Loucy (cell line): Measurements from ENCODE around the gene PCDHGA7.

Source experiments
- H2AFZ ChIP-seq: fragments of 200-600 bp; sonication (generic); 2 replicates; pipeline ENCODE4 v1.6.0; 2016; ENCODE audit warnings: antibody characterized with exemption, mild to moderate bottlenecking, low read length, moderate library complexity
- H3F3A ChIP-seq: fragments of 200-600 bp; 2 replicates; pipeline ENCODE4 v1.6.0; 2016; ENCODE audit warnings: antibody characterized with exemption, low read depth, mild to moderate bottlenecking
- H3K27me3 ChIP-seq: fragments of 200-600 bp; sonication (generic); 2 replicates; pipeline ENCODE4 v1.6.1; 2014; ENCODE audit warnings: low read length, mild to moderate bottlenecking; ENCODE audit not compliant: insufficient read depth, poor library complexity, severe bottlenecking
- H3K36me3 ChIP-seq: fragments of 200-600 bp; sonication (generic); 2 replicates; pipeline ENCODE4 v1.6.1; 2016; ENCODE audit warnings: low read length; ENCODE audit not compliant: insufficient read depth
- H3K4me1 ChIP-seq: fragments of 200-600 bp; sonication (generic); 2 replicates; pipeline ENCODE4 v1.5.1; 2014; ENCODE audit warnings: low read length, mild to moderate bottlenecking; ENCODE audit not compliant: insufficient read depth, poor library complexity, severe bottlenecking
- H3K4me2 ChIP-seq: fragments of 200-600 bp; sonication (generic); 2 replicates; pipeline ENCODE4 v1.6.0; 2014; ENCODE audit warnings: antibody characterized with exemption, low read length, low read depth, mild to moderate bottlenecking; ENCODE audit not compliant: poor library complexity, severe bottlenecking
- H3K4me3 ChIP-seq: fragments of 200-600 bp; sonication (generic); 2 replicates; pipeline ENCODE4 v1.5.1; 2014; ENCODE audit warnings: low read length, mild to moderate bottlenecking, mixed read lengths; ENCODE audit not compliant: poor library complexity, severe bottlenecking
- H3K79me2 ChIP-seq: fragments of 200-600 bp; sonication (generic); 2 replicates; pipeline ENCODE4 v1.6.1; 2014; ENCODE audit warnings: low read length; ENCODE audit not compliant: insufficient read depth
- H3K9ac ChIP-seq: fragments of 200-600 bp; sonication (generic); 2 replicates; pipeline ENCODE4 v1.6.0; 2014; ENCODE audit warnings: mild to moderate bottlenecking, low read depth, low read length, moderate library complexity; ENCODE audit not compliant: poor library complexity, severe bottlenecking
- H3K9me2 ChIP-seq: fragments of 200-600 bp; sonication (generic); replicated peaks from 2 replicates; pipeline ENCODE4 v1.6.1; 2016; ENCODE audit warnings: low read depth, low read length, mixed read lengths
- H3K9me3 ChIP-seq: fragments of 200-600 bp; sonication (generic); 2 replicates; pipeline ENCODE4 v1.6.1; 2014; ENCODE audit warnings: mild to moderate bottlenecking, antibody characterized with exemption, low read length, low read depth; ENCODE audit not compliant: insufficient read depth
- H4K20me1 ChIP-seq: fragments of 200-600 bp; sonication (generic); 2 replicates; pipeline ENCODE4 v1.6.0; 2014; ENCODE audit warnings: antibody characterized with exemption, low read length, mild to moderate bottlenecking; ENCODE audit not compliant: insufficient read depth, poor library complexity, severe bottlenecking
- EZH2phosphoT487 ChIP-seq: fragments of 200-600 bp; IDR thresholded peaks from 2 replicates; pipeline ENCODE4 v1.6.1; 2018; ENCODE audit warnings: antibody characterized with exemption, mild to moderate bottlenecking, moderate library complexity, borderline replicate concordance
- TF ChIP-seq, protein P1 (sequence below): fragments of 200-600 bp; sonication (generic); conservative IDR thresholded peaks from 2 replicates; pipeline ENCODE4 v1.5.1; 2014; ENCODE audit warnings: mild to moderate bottlenecking, antibody characterized with exemption, low read length

Gene PCDHGA7

DNA sequence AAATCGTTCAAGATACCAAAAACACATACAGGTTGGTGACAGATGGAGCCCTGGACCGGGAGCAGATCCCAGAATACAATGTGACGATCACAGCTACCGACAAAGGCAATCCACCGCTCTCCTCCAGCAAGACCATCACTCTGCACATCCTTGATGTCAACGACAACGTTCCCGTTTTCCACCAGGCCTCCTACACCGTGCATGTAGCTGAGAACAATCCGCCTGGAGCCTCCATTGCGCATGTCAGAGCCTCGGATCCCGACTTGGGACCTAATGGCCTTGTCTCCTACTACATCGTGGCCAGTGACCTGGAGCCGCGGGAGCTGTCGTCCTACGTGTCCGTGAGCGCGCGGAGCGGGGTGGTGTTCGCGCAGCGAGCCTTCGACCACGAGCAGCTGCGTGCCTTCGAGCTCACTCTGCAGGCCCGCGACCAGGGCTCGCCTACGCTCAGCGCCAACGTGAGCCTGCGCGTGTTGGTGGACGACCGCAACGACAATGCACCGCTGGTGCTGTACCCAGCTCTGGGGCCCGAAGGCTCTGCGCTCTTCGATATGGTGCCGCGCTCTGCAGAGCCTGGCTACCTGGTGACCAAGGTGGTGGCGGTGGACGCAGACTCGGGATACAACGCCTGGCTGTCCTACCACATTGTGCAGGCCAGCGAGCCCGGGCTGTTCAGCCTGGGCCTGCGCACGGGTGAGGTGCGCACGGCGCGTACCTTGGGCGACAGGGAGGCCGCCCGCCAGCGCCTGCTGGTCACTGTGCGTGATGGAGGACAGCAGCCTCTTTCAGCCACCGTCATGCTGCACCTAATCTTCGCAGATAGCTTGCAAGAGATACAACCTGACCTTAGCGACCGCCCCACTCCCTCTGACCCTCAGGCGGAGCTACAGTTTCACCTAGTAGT lies 10.7 kb upstream of the PCDHGA7 start:
- H3K9me2 ChIP-seq = no peaks in the 10 kb centered on the region
- no peaks in the 10 kb centered on the region for H3K79me2 ChIP-seq
- no peak overlapping the region for H2AFZ ChIP-seq
- peaks cover 2% of the 10 kb centered on the region; the same call in 1 of the 2 replicates for H3K9me3 ChIP-seq
- no peak for TF ChIP-seq EZH2phosphoT487
- TF ChIP-seq, protein P1, sequence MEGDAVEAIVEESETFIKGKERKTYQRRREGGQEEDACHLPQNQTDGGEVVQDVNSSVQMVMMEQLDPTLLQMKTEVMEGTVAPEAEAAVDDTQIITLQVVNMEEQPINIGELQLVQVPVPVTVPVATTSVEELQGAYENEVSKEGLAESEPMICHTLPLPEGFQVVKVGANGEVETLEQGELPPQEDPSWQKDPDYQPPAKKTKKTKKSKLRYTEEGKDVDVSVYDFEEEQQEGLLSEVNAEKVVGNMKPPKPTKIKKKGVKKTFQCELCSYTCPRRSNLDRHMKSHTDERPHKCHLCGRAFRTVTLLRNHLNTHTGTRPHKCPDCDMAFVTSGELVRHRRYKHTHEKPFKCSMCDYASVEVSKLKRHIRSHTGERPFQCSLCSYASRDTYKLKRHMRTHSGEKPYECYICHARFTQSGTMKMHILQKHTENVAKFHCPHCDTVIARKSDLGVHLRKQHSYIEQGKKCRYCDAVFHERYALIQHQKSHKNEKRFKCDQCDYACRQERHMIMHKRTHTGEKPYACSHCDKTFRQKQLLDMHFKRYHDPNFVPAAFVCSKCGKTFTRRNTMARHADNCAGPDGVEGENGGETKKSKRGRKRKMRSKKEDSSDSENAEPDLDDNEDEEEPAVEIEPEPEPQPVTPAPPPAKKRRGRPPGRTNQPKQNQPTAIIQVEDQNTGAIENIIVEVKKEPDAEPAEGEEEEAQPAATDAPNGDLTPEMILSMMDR = no peak
- no peak overlapping the region for H3K4me2 ChIP-seq
- H3K4me3 ChIP-seq = no peak overlapping the region
- H3K36me3 ChIP-seq = no peaks in the 10 kb centered on the region
- H3F3A ChIP-seq = no peaks in the 10 kb centered on the region
- H3K27me3 ChIP-seq = no peaks in the 10 kb centered on the region
- no peak overlapping the region for H3K9ac ChIP-seq
- H3K4me1 ChIP-seq = no peaks in the 10 kb centered on the region
- no peaks in the 10 kb centered on the region for H4K20me1 ChIP-seq

- no peaks in the 10 kb centered on the region for H3K79me2 ChIP-seq
- H2AFZ ChIP-seq = no peak within 1 kb of the TSS
- no peak within 1 kb of the TSS for H3K4me2 ChIP-seq
- no peaks in the 10 kb centered on the region for H3K27me3 ChIP-seq
- no peaks in the 10 kb centered on the region for H3K9me2 ChIP-seq
- no peak for TF ChIP-seq EZH2phosphoT487
- H3K9me3 ChIP-seq = peaks cover 2% of the 10 kb centered on the region; the same call in 1 of the 2 replicates
- no peaks in the 10 kb centered on the region for H4K20me1 ChIP-seq
- no peaks in the 10 kb centered on the region for H3K4me1 ChIP-seq
- H3K9ac ChIP-seq = no peak within 1 kb of the TSS
- no peaks in the 10 kb centered on the region for H3K36me3 ChIP-seq
- no peaks in the 10 kb centered on the region for H3F3A ChIP-seq
- H3K4me3 ChIP-seq = no peak within 1 kb of the TSS
These were observed 8.7 kb upstream of the PCDHGA7 start, which contains the start of gene PCDHGA6 for GRCh38 chr5:141373673-141374317. PCDHGA6 (plus strand) TSS chr5:141373891; CDS start chr5:141374084, 193 bp downstream.

DNA sequence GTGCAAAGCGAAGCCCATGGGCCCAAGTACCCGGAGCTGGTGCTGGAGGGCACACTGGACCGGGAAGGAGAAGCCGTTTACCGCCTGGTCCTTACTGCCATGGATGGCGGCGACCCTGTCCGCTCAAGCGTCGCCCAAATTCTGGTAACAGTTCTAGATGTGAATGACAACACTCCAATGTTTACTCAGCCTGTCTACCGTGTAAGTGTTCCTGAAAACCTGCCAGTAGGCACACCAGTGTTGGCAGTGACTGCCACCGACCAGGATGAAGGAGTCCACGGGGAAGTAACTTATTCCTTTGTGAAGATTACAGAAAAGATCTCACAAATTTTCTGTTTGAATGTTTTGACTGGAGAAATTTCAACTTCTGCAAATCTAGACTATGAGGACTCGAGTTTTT lies 7.9 kb upstream of the PCDHGA7 start:
- Histone ChIP-seq H3K27me3 (no peaks in the 10 kb centered on the region), H3K4me3 (no peak overlapping the region), H3K9me3 (peaks cover 2% of the 10 kb centered on the region; the same call in 1 of the 2 replicates)

More for the DNA sequence above, 7.9 kb upstream of the PCDHGA7 start:
- Histone ChIP-seq H3F3A (no peaks in the 10 kb centered on the region), H3K9ac (no peak overlapping the region), H2AFZ (no peak overlapping the region), H3K36me3 (no peaks in the 10 kb centered on the region), H3K4me1 (no peaks in the 10 kb centered on the region), H3K79me2 (no peaks in the 10 kb centered on the region), H4K20me1 (no peaks in the 10 kb centered on the region), H3K9me2 (no peaks in the 10 kb centered on the region), H3K4me2 (no peak overlapping the region)
- TF ChIP-seq, protein P1 = no peak
